Activated CD4-positive, CD25-positive, alpha-beta regulatory T cell treated with anti-CD3 and anti-CD28 coated beads, Interleukin-2, amount 50 U/mL, for 72 hours (primary cell): ENCODE measurements around the gene SPOUT1.
"Not testable (repeated sequence)": the region's sequence is repeated elsewhere in the genome, so short reads cannot be mapped to it uniquely, and the experiment has no call there.

Experiments used
- DNase-seq: peaks from one replicate; pipeline ENCODE4 v3.0.0; 2021

The SPOUT1 gene

GRCh38 chr9:128829477-128830251, at the start of gene SPOUT1:
SPOUT1 (minus strand) TSS chr9:128829794; CDS start chr9:128829780, 14 bp downstream.
- peak; percentile 93 for DNase-seq

GRCh38 chr9:128877852-128878251, 48.3 kb upstream of the SPOUT1 start:
- no peak for DNase-seq

GRCh38 chr9:128870941-128871265, 41.3 kb upstream of the SPOUT1 start:
- DNase-seq: not testable (repeated sequence)

GRCh38 chr9:128870128-128870940, 40.7 kb upstream of the SPOUT1 start:
- DNase-seq: no peak

- DNase-seq: peak; percentile 91
Measured at GRCh38 chr9:128863647-128864046, 34.1 kb upstream of the SPOUT1 start.

- DNase-seq: no peak
Measured at GRCh38 chr9:128862401-128862851, 32.8 kb upstream of the SPOUT1 start.

GRCh38 chr9:128861501-128861900, 31.9 kb upstream of the SPOUT1 start:
- no peak for DNase-seq

GRCh38 chr9:128860937-128861336, 31.3 kb upstream of the SPOUT1 start:
- no peak for DNase-seq

GRCh38 chr9:128858476-128858875, 28.9 kb upstream of the SPOUT1 start:
- DNase-seq: not testable (repeated sequence)

GRCh38 chr9:128854454-128854853, 24.9 kb upstream of the SPOUT1 start:
- not testable (repeated sequence) for DNase-seq

GRCh38 chr9:128852646-128853045, 23.1 kb upstream of the SPOUT1 start:
- not testable (repeated sequence) for DNase-seq

- not testable (repeated sequence) for DNase-seq
Measured at GRCh38 chr9:128851779-128852600, 22.4 kb upstream of the SPOUT1 start.

GRCh38 chr9:128851024-128851423, 21.4 kb upstream of the SPOUT1 start:
- not testable (repeated sequence) for DNase-seq

- DNase-seq: no peak
Measured at GRCh38 chr9:128847803-128848202, 18.2 kb upstream of the SPOUT1 start.

GRCh38 chr9:128846680-128847030, 17.1 kb upstream of the SPOUT1 start:
- no peak for DNase-seq

- no peak for DNase-seq
Measured at GRCh38 chr9:128845186-128845931, 15.8 kb upstream of the SPOUT1 start.

GRCh38 chr9:128843171-128843570, 13.6 kb upstream of the SPOUT1 start:
- DNase-seq: not testable (repeated sequence)

GRCh38 chr9:128841694-128842492, 12.3 kb upstream of the SPOUT1 start:
- no peak for DNase-seq

- no peak for DNase-seq
Measured at GRCh38 chr9:128840524-128840923, 10.9 kb upstream of the SPOUT1 start.

GRCh38 chr9:128838338-128838737, 8.7 kb upstream of the SPOUT1 start:
- DNase-seq: no peak

- no peak for DNase-seq
Measured at GRCh38 chr9:128836509-128837145, 7.0 kb upstream of the SPOUT1 start.
